GM20000 (cell line): ENCODE measurements around the gene TSGA10IP.

ENCODE experiments used
- DNase-seq: peaks from one replicate; pipeline ENCODE4 v3.0.0; 2012; ENCODE audit warnings: low spot score
- TF ChIP-seq, protein P1 (sequence below): IDR thresholded peaks from 2 replicates; pipeline ENCODE4 v1.5.1; 2012; ENCODE audit warnings: mild to moderate bottlenecking, control low read depth; ENCODE audit errors: extremely low read depth, missing control alignments

Gene TSGA10IP

GRCh38 chr11:65912845-65913244 is 32.4 kb upstream of the TSGA10IP start:
- DNase-seq: no peak
- TF ChIP-seq, protein P1, sequence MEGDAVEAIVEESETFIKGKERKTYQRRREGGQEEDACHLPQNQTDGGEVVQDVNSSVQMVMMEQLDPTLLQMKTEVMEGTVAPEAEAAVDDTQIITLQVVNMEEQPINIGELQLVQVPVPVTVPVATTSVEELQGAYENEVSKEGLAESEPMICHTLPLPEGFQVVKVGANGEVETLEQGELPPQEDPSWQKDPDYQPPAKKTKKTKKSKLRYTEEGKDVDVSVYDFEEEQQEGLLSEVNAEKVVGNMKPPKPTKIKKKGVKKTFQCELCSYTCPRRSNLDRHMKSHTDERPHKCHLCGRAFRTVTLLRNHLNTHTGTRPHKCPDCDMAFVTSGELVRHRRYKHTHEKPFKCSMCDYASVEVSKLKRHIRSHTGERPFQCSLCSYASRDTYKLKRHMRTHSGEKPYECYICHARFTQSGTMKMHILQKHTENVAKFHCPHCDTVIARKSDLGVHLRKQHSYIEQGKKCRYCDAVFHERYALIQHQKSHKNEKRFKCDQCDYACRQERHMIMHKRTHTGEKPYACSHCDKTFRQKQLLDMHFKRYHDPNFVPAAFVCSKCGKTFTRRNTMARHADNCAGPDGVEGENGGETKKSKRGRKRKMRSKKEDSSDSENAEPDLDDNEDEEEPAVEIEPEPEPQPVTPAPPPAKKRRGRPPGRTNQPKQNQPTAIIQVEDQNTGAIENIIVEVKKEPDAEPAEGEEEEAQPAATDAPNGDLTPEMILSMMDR: no peak

GRCh38 chr11:65915101-65915820 is 30.0 kb upstream of the TSGA10IP start:
- no peak for DNase-seq
- TF ChIP-seq, protein P1: no peak

DNA sequence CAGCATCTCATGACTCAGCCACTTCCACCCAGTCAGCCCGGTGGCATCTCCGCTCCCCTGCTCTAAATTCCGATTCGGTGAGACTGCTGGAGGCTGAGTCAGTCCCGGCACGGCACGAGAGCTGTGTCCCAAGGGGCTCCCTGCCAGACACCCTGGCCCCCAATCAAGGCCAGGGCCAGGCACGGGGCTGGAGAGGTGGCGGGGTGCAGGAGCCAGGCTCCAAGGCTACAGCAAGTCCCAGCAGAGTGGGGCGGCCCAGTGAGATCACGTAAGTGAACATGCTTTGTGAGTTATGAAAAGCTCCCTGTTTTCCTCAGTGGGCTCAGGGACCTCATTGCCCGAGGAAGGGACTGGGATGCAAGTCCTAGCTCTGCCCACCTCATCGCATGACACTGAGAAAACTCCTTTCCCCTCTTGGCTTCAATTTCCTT is 29.4 kb upstream of the TSGA10IP start:
- no peak for DNase-seq
- TF ChIP-seq, protein P1: no peak

GRCh38 chr11:65916391-65916790 is 28.9 kb upstream of the TSGA10IP start:
- DNase-seq: no peak
- TF ChIP-seq, protein P1: no peak

- TF ChIP-seq, protein P1: no peak
- no peak for DNase-seq
These were observed 28.2 kb upstream of the TSGA10IP start for GRCh38 chr11:65917077-65917433.

DNA sequence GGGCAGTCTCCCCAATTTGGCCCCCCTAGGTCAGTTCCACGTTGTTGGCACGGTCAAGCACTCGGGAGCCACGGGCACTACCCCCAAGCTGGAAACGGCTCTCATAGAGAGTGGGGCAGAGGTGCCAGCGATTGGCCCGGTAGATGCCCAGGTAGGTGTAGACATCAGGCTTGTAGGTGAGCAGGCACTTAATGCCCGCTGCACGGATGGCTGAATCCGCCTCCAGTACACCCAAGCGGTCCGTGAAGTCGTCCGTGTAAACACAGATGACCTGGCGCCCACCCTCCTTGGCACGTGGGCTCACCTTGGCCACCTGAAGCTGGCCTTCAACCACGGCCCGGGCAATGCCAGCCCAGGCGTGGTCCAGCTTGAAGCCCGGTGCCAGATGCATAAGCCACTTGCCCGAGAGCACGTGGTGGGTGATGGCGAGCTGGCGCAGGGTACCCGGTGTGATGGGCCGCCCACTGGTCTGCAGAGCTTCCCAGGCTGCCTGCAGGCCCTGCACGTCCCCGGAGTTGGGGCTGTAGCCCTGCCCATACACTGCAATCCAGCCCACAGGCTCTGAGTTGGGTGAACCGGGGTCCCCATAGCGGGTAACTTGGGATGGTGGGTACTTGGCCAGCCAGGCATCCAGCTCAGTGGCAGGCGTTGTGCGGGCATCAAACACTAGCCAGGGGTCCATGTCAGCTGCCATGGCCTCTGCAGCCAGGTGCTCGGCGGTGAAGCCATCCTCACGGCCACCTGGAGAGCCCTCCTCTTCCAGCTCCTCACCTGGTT is 27.7 kb upstream of the TSGA10IP start:
- TF ChIP-seq, protein P1: no peak
- DNase-seq: no peak
